Hepatocyte (in vitro differentiated cells): ENCODE results near the gene SAP130. TPM values are rescaled to one million over a fixed set of nuclear protein-coding genes. Genes with fewer than 3 reads are reported as not detected.

Experiments
- DNase-seq: peaks from one replicate; pipeline ENCODE4 v3.0.0-alpha.2; 2016; ENCODE audit warnings: low spot score
- H2AFZ ChIP-seq: fragments of 200-600 bp; sonication (generic); 2 replicates; pipeline ENCODE4 v1.6.0; 2016; ENCODE audit warnings: antibody characterized with exemption, mild to moderate bottlenecking
- H3K27ac ChIP-seq: fragments of 200-600 bp; sonication (generic); 2 replicates; pipeline ENCODE4 v1.5.1; 2016; ENCODE audit warnings: mild to moderate bottlenecking
- H3K27me3 ChIP-seq: fragments of 200-600 bp; sonication (generic); 2 replicates; pipeline ENCODE4 v1.6.1; 2016
- H3K36me3 ChIP-seq: fragments of 200-600 bp; sonication (generic); replicated peaks from 2 replicates; pipeline ENCODE4 v1.5.1; 2016; ENCODE audit warnings: low read depth; ENCODE audit not compliant: insufficient read depth
- H3K4me1 ChIP-seq: fragments of 200-600 bp; sonication (generic); 2 replicates; pipeline ENCODE4 v1.5.1; 2016; ENCODE audit warnings: mild to moderate bottlenecking, moderate library complexity; ENCODE audit not compliant: insufficient read depth
- H3K4me2 ChIP-seq: fragments of 200-600 bp; sonication (generic); 2 replicates; pipeline ENCODE4 v1.6.0; 2016
- H3K4me3 ChIP-seq: fragments of 200-600 bp; sonication (generic); 2 replicates; pipeline ENCODE4 v1.5.1; 2016; ENCODE audit warnings: mild to moderate bottlenecking
- H3K79me2 ChIP-seq: fragments of 200-600 bp; sonication (generic); 2 replicates; pipeline ENCODE4 v1.6.0; 2017; ENCODE audit warnings: mild to moderate bottlenecking
- H3K9me2 ChIP-seq: fragments of 200-600 bp; sonication (generic); replicated peaks from 2 replicates; pipeline ENCODE4 v1.6.0; 2017; ENCODE audit warnings: mild to moderate bottlenecking; ENCODE audit not compliant: insufficient read depth
- H3K9me3 ChIP-seq: fragments of 200-600 bp; sonication (generic); 2 replicates; pipeline ENCODE4 v1.5.1; 2016; ENCODE audit warnings: low read depth, mild to moderate bottlenecking
- H4K20me1 ChIP-seq: fragments of 200-600 bp; sonication (generic); 2 replicates; pipeline ENCODE4 v1.6.0; 2016; ENCODE audit warnings: mild to moderate bottlenecking; ENCODE audit not compliant: insufficient read depth, poor library complexity, severe bottlenecking
- EZH2 ChIP-seq: fragments of 200-600 bp; sonication (generic); IDR thresholded peaks from 2 replicates; pipeline ENCODE4 v1.6.1; 2016; ENCODE audit warnings: antibody characterized with exemption, mild to moderate bottlenecking, borderline replicate concordance
- EZH2phosphoT487 ChIP-seq: fragments of 200-600 bp; sonication (generic); IDR thresholded peaks from one replicate; pipeline ENCODE4 v1.6.1; 2018; ENCODE audit warnings: antibody characterized with exemption, mild to moderate bottlenecking, low read depth, moderate library complexity; ENCODE audit not compliant: unreplicated experiment, severe bottlenecking
- WGBS: methylation state at CpG from one replicate; pipeline ENCODE4 v1.1.6; 2016; ENCODE audit warnings: low lambda C conversion rate; ENCODE audit errors: missing lambda C conversion rate; 5-methylcytosine and 5-hydroxymethylcytosine counted together
- polyA plus RNA-seq: library from polyadenylated mRNA; unstranded; fragments of >200 nt; fragmentation: Nextera tagmentation; extraction: Ambion mirVana; gene quantifications from 2 replicates; pipeline ENCODE4 v1.2.1, GENCODE V29; 2016
- total RNA-seq: library from RNA; depleted of rRNA; stranded (reverse); fragments of >200 nt; gene quantifications from 2 replicates; pipeline ENCODE4 v1.2.3, GENCODE V29; 2014
- TF ChIP-seq, protein P1 (sequence below): fragments of 200-600 bp; sonication (generic); IDR thresholded peaks from 2 replicates; pipeline ENCODE4 v1.5.1; 2016; ENCODE audit warnings: antibody characterized with exemption, mild to moderate bottlenecking; ENCODE audit not compliant: poor library complexity

Gene SAP130
- total and polyA plus RNA-seq, 2 experiments from 2014 or later, result 12.6 to 12.7 TPM

DNA sequence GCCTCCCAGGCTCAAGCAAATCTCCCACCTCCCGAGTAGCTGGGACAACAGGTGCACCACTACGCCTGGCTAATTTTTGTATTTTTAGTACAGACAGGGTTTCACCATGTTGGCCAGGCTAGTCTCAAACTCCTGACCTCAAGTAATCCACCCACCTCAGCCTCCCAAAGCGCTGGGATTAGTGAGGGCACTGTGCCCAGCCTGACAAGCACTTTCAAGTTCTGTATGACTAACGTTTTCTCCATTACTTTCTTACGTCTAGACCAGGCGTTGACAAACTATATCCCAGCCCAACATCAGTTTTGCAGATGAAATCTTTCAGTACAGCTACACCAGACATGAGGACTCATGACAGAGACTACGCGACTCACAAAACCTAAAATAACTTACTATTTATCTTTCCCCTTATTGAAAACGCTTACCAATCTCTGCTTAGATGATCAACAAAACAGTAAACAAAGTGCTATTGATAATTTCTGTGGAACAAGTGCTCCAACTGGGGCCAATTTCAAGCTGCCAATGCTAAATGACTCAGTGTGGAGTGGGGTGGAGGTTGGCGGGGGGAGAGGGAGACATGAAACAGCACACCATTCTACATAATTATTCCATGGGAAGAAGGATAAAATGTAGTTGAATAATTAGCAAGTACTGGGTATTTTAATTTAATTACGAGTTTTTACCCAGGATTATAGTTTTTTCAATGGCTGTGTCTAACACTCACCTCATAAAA is 59.1 kb downstream of the SAP130 start:
- H2AFZ ChIP-seq, result no peak overlapping the region
- no peaks in the 10 kb centered on the region for H3K9me3 ChIP-seq
- H3K27ac ChIP-seq, result no peak overlapping the region
- H3K79me2 ChIP-seq, result no peaks in the 10 kb centered on the region
- no peaks in the 10 kb centered on the region for H3K4me1 ChIP-seq
- H3K27me3 ChIP-seq, result no peaks in the 10 kb centered on the region
- DNase-seq, result peak; percentile 32
- no peak overlapping the region for H3K4me2 ChIP-seq
- TF ChIP-seq, protein P1, sequence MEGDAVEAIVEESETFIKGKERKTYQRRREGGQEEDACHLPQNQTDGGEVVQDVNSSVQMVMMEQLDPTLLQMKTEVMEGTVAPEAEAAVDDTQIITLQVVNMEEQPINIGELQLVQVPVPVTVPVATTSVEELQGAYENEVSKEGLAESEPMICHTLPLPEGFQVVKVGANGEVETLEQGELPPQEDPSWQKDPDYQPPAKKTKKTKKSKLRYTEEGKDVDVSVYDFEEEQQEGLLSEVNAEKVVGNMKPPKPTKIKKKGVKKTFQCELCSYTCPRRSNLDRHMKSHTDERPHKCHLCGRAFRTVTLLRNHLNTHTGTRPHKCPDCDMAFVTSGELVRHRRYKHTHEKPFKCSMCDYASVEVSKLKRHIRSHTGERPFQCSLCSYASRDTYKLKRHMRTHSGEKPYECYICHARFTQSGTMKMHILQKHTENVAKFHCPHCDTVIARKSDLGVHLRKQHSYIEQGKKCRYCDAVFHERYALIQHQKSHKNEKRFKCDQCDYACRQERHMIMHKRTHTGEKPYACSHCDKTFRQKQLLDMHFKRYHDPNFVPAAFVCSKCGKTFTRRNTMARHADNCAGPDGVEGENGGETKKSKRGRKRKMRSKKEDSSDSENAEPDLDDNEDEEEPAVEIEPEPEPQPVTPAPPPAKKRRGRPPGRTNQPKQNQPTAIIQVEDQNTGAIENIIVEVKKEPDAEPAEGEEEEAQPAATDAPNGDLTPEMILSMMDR, result no peak
- TF ChIP-seq EZH2phosphoT487 (no peak), EZH2 (no peak)
- no peaks in the 10 kb centered on the region for H4K20me1 ChIP-seq
- H3K9me2 ChIP-seq, result no peaks in the 10 kb centered on the region
- H3K4me3 ChIP-seq, result no peak overlapping the region
- 82% methylated on average over 11 of the region's 11 CpGs for WGBS
- H3K36me3 ChIP-seq, result no peaks in the 10 kb centered on the region

DNA sequence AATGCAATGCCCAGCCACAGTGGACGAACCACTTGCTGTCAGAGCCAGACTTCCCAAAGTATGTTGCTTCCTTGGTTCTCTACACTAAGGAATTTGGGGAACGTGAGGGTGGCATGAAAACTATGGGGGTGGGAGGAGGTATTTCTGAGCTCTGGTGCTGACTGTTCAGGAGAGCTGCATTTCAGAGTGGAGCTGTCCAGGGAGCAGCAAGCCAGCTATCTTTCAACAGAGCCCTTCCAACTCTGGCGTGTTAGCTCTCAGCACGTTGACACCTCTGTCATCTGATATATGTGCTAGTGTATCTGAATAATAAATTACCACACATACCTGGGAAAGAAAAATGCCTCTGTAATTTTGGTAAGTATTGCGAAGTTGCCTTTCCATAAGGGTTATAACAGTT is 66.1 kb downstream of the SAP130 start:
- TF ChIP-seq, protein P1, result no peak
- no peak for TF ChIP-seq EZH2phosphoT487
- TF ChIP-seq EZH2, result no peak
- H3K27ac ChIP-seq, result no peak overlapping the region
- H3K36me3 ChIP-seq, result no peaks in the 10 kb centered on the region
- DNase-seq, result no peak
- H2AFZ ChIP-seq, result no peak overlapping the region
- no peaks in the 10 kb centered on the region for H3K9me3 ChIP-seq
- no peaks in the 10 kb centered on the region for H3K4me1 ChIP-seq
- H3K9me2 ChIP-seq, result no peaks in the 10 kb centered on the region
- 94% methylated on average over 5 of the region's 5 CpGs for WGBS
- no peaks in the 10 kb centered on the region for H3K27me3 ChIP-seq
- H3K4me3 ChIP-seq, result no peak overlapping the region
- no peaks in the 10 kb centered on the region for H3K79me2 ChIP-seq
- H3K4me2 ChIP-seq, result no peak overlapping the region
- no peaks in the 10 kb centered on the region for H4K20me1 ChIP-seq

DNA sequence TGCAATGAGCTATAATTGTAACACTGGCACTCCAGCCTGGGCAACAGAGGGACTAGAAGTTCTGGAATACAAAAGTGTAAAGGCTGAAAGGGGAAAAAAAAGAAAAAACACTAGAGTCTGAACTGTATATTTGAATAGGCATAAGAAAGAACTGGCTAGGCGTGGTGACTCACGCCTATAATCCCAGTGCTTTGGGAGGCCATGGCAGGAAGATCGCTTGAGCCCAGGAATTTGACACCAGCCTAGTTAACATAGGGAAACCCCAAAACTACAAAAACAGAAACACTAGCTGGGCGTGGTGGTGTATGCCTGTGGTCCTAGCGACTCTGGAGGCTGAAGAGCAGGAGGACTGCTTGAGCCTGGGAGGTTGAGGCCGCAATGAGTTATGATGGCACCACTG is 70.6 kb downstream of the SAP130 start:
- H3K4me2 ChIP-seq, result no peak overlapping the region
- DNase-seq, result no peak
- H4K20me1 ChIP-seq, result no peaks in the 10 kb centered on the region
- 92% methylated on average over 6 of the region's 6 CpGs for whole genome bisulfite sequencing
- no peak for TF ChIP-seq EZH2
- TF ChIP-seq, protein P1, result no peak
- TF ChIP-seq EZH2phosphoT487, result no peak
- H3K9me2 ChIP-seq, result no peaks in the 10 kb centered on the region
- H3K4me3 ChIP-seq, result no peak overlapping the region
- no peak overlapping the region for H2AFZ ChIP-seq
- no peaks in the 10 kb centered on the region for H3K9me3 ChIP-seq
- H3K27me3 ChIP-seq, result no peaks in the 10 kb centered on the region
- H3K27ac ChIP-seq, result no peak overlapping the region
- no peaks in the 10 kb centered on the region for H3K36me3 ChIP-seq
- no peaks in the 10 kb centered on the region for H3K79me2 ChIP-seq
- H3K4me1 ChIP-seq, result peaks cover 16% of the 10 kb centered on the region
